Urinary bladder (tissue), 4 donors: ENCODE results near the gene STS. TPM values are rescaled to one million over a fixed set of nuclear protein-coding genes. Genes with fewer than 3 reads are reported as not detected.

ENCODE experiments used
- DNase-seq: peaks from one replicate; pipeline ENCODE4 v3.0.0-alpha.2; 2015; ENCODE audit errors: extremely low spot score
- H3K27ac ChIP-seq: one replicate; pipeline ENCODE4 v1.5.1; 2013; ENCODE audit warnings: low read depth, mild to moderate bottlenecking, moderate library complexity
- H3K36me3 ChIP-seq: one replicate; pipeline ENCODE4 v1.6.1; 2013; ENCODE audit warnings: mild to moderate bottlenecking, moderate library complexity; ENCODE audit not compliant: insufficient read depth
- H3K4me1 ChIP-seq: one replicate; pipeline ENCODE4 v1.6.1; 2013; ENCODE audit warnings: mild to moderate bottlenecking, moderate library complexity; ENCODE audit not compliant: insufficient read depth
- H3K4me3 ChIP-seq: one replicate; pipeline ENCODE4 v1.5.1; 2013; ENCODE audit warnings: low read depth, low read length
- WGBS: extraction: QIAGEN DNeasy Blood & Tissue Kit; methylation state at CpG from one replicate; pipeline ENCODE4 v1.1.7; 2013; 5-methylcytosine and 5-hydroxymethylcytosine counted together
- polyA plus RNA-seq: library from polyadenylated mRNA; stranded (reverse); fragments of 200-250 nt; gene quantifications from one replicate; pipeline ENCODE4 v1.2.3, GENCODE V29; 2013
- total RNA-seq: library from RNA; depleted of rRNA; stranded (reverse); fragments of >200 nt; gene quantifications from one replicate; pipeline ENCODE4 v1.2.3, GENCODE V29; 2014
- donor health status: healthy with polysubstance abuse.
- donor health status: healthy.

Gene STS
- total and polyA plus RNA-seq, 2 donors, result 4.5 to 11.8 TPM

- no peak for DNase-seq
- Histone ChIP-seq H3K36me3 (no peaks in the 10 kb centered on the region), H3K27ac (peak overlapping the region; percentile 52), H3K4me1 (no peaks in the 10 kb centered on the region), H3K4me3 (no peak overlapping the region)
- WGBS, result 78% methylated on average over 7 of the region's 7 CpGs
Measured at GRCh38 chrX:7119950-7120877, 27.3 kb upstream of the STS start.

GRCh38 chrX:7120878-7121219 is 26.7 kb upstream of the STS start:
- H3K4me3 ChIP-seq, result no peak overlapping the region
- 17% methylated on average over 2 of the region's 2 CpGs for WGBS
- H3K4me1 ChIP-seq, result no peaks in the 10 kb centered on the region
- DNase-seq, result no peak
- H3K36me3 ChIP-seq, result no peaks in the 10 kb centered on the region
- H3K27ac ChIP-seq, result peak overlapping the region; percentile 45

- WGBS, result 79% methylated on average over 2 of the region's 2 CpGs
- DNase-seq, result no peak
- Histone ChIP-seq H3K4me3 (no peak overlapping the region), H3K27ac (no peak overlapping the region), H3K36me3 (no peaks in the 10 kb centered on the region), H3K4me1 (no peaks in the 10 kb centered on the region)
Measured at GRCh38 chrX:7127056-7127455, 20.5 kb upstream of the STS start.

GRCh38 chrX:7131621-7132020 is 15.9 kb upstream of the STS start:
- 80% methylated on average over 13 of the region's 13 CpGs for WGBS
- Histone ChIP-seq H3K27ac (no peak overlapping the region), H3K4me3 (no peak overlapping the region), H3K36me3 (no peaks in the 10 kb centered on the region), H3K4me1 (no peaks in the 10 kb centered on the region)
- DNase-seq, result no peak

GRCh38 chrX:7132335-7133049 is 15.0 kb upstream of the STS start:
- 75% methylated on average over 3 of the region's 3 CpGs for WGBS
- no peak for DNase-seq

GRCh38 chrX:7133050-7133440 is 14.5 kb upstream of the STS start:
- Histone ChIP-seq H3K4me3 (no peak overlapping the region), H3K4me1 (no peaks in the 10 kb centered on the region), H3K27ac (peak overlapping the region; percentile 60), H3K36me3 (no peaks in the 10 kb centered on the region)
- no peak for DNase-seq
- 37% methylated on average over 8 of the region's 8 CpGs for WGBS

More at GRCh38 chrX:7132335-7133049, 15.0 kb upstream of the STS start:
- Histone ChIP-seq H3K27ac (peak overlapping the region; percentile 28), H3K36me3 (no peaks in the 10 kb centered on the region), H3K4me3 (no peak overlapping the region), H3K4me1 (no peaks in the 10 kb centered on the region)

GRCh38 chrX:7134981-7135380 is 12.5 kb upstream of the STS start:
- WGBS, result 98% methylated on average over 2 of the region's 2 CpGs
- Histone ChIP-seq H3K4me1 (no peaks in the 10 kb centered on the region), H3K36me3 (no peaks in the 10 kb centered on the region), H3K4me3 (no peak overlapping the region), H3K27ac (no peak overlapping the region)
- no peak for DNase-seq

- Histone ChIP-seq H3K36me3 (no peaks in the 10 kb centered on the region), H3K4me3 (no peak overlapping the region), H3K27ac (no peak overlapping the region), H3K4me1 (no peaks in the 10 kb centered on the region)
- WGBS, result 87% methylated on average over 9 of the region's 9 CpGs
- no peak for DNase-seq
Measured at GRCh38 chrX:7139202-7140081, 8.1 kb upstream of the STS start.

GRCh38 chrX:7143076-7143475 is 4.4 kb upstream of the STS start:
- no peak overlapping the region for H3K4me3 ChIP-seq
- no peak overlapping the region for H3K27ac ChIP-seq
- H3K36me3 ChIP-seq, result no peaks in the 10 kb centered on the region
- DNase-seq, result no peak
- no peaks in the 10 kb centered on the region for H3K4me1 ChIP-seq
- WGBS, result 88% methylated on average over 1 of the region's 1 CpG

- no peak overlapping the region for H3K27ac ChIP-seq
- H3K4me3 ChIP-seq, result no peak overlapping the region
- no peak for DNase-seq
- no peaks in the 10 kb centered on the region for H3K36me3 ChIP-seq
- no peaks in the 10 kb centered on the region for H3K4me1 ChIP-seq
- WGBS, result 82% methylated on average over 8 of the region's 8 CpGs
Measured at GRCh38 chrX:7143941-7144525, 3.5 kb upstream of the STS start.

GRCh38 chrX:7145454-7145853 is 2.1 kb upstream of the STS start:
- Histone ChIP-seq H3K4me1 (no peaks in the 10 kb centered on the region), H3K27ac (no peak overlapping the region), H3K36me3 (no peaks in the 10 kb centered on the region), H3K4me3 (no peak overlapping the region)
- WGBS, result 26% methylated on average over 3 of the region's 3 CpGs
- DNase-seq, result no peak

- DNase-seq, result no peak
- 79% methylated on average over 3 of the region's 3 CpGs for WGBS
Measured at GRCh38 chrX:7146020-7146702, 1.4 kb upstream of the STS start.

More at GRCh38 chrX:7146020-7146702, 1.4 kb upstream of the STS start:
- Histone ChIP-seq H3K27ac (no peak overlapping the region), H3K36me3 (no peaks in the 10 kb centered on the region), H3K4me3 (no peak overlapping the region), H3K4me1 (no peaks in the 10 kb centered on the region)
